HG02973 (cell line): ENCODE results near the gene NRIP1.
"Not testable (repeated sequence)": the region's sequence is repeated elsewhere in the genome, so short reads cannot be mapped to it uniquely, and the experiment has no call there.

ENCODE experiments used
- ATAC-seq: cut with Tn5 transposase; IDR thresholded peaks from one replicate; pipeline ENCODE4 v1.9.1; 2021; ENCODE audit warnings: moderate library complexity; ENCODE audit not compliant: unreplicated experiment

Gene NRIP1

GRCh38 chr21:14982336-14982735, 82.5 kb downstream of the NRIP1 start:
- no peak for ATAC-seq

DNA sequence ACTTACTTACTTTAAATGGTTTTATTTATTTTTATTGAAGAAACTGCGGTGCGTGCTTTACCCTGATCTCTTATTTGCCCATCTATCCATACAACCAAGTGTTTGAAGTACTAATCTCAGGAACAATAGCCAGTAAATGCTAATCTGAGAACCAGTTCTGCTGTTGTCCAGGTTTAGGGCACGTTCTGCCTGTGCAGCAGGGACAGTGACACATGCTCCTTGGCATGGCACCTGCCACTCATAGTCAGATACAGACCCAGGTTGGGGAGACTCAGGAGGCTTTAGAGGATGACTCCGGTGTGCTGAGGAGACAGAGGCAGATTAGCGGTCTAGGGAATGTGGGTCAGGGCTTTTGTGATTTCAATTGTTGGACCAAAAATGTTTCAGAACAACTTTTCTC, 83.6 kb downstream of the NRIP1 start:
- ATAC-seq: no peak

- no peak for ATAC-seq
Measured at GRCh38 chr21:14979264-14979663, 85.5 kb downstream of the NRIP1 start.

DNA sequence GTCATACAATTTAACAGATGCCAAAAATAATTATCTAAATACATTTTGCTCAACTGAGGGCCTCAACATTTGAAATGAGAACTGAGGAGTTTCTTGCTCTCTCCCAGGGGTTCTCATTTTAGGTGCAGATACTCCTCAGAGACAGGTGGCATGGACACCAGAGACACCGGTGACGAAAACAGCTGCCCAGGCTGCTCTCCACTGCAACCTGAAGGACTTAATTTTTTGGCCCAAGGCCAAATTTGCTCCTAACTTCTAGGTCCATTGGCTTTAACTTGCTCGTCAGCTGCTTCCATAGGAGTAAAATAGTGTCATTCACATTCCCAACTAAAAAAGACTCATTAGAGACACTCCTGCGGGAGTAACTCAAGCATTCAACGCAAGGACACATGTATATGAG, 87.0 kb downstream of the NRIP1 start:
- ATAC-seq: no peak

- no peak for ATAC-seq
Measured at GRCh38 chr21:14975136-14975919, 89.5 kb downstream of the NRIP1 start.

DNA sequence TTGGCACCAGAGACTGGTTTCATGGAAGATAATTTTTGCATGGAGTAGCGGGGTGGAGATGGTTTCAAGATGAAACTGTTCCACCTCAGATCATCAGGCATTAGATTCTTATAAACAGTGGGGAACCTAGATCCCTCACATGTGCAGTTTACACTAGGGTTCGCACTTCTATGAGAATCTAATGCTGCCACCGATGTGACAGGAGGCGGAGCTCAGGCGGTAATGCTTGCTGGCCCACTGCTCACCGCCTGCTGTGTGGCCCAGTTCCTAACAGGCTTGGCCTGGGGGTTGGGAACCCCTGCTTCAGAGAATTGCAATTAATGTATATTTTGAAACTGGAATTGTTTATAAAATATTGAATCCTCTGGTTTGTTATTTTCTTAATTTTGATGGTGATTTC, 92.1 kb downstream of the NRIP1 start:
- no peak for ATAC-seq

- ATAC-seq: no peak
Measured at GRCh38 chr21:14968821-14969220, 96.0 kb downstream of the NRIP1 start.

DNA sequence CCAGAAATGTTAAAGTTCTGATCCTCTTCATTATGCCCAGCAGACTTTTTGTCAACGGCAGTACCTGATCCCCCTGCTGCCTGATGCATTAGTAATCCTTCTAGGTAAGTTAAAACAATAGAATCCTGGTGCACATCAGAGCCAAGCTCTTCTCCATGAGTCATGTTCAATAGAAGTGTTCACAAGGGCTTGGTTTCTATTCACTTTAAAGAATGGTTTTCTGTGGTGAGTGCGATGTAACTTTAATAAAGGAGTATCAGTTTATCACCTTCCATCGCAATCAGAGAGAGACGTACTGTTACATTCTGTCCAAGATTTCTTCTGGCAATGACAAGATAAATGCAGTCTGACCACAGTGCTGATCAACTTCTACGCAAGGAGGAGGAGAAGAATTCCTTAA, 96.8 kb downstream of the NRIP1 start:
- no peak for ATAC-seq

DNA sequence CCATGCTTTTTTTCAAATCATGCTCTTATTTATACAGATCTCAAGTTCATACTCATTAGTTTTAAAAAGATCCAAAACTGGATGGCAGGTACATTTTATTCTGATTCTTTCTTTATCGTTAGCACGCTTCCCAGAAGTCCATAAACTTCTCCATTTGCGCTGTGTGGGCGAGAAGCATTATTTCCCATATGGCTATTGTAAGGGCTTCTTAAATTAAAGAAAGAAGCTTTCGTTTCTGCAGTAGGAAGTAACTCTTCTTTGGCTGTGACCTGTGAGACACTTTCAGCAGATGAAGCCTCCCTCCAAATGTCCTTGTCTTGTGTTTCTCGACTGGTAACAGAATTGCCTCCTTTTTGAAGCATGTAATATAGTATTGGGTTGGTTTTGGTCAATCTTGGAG, 100.2 kb downstream of the NRIP1 start:
- ATAC-seq: no peak

DNA sequence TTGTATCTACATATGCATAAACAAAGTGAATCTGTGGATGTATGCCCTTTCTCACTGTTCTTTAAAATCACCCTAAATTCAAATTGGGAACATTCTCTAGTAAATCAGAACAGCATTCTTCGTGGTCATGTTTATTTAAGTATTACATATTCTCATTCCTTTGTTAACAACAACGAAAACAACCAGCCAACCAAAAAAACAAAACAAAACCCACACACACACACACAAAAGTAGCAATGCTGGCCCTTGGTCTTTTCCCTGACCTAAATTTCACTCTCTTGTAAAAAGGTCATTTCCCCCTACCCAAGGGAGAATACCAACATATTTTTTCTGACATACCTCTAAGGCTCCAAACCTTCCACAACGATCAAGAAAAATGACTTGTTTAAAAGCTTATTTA, 102.6 kb downstream of the NRIP1 start:
- ATAC-seq: no peak

GRCh38 chr21:14961502-14961901, 103.3 kb downstream of the NRIP1 start:
- ATAC-seq: no peak

DNA sequence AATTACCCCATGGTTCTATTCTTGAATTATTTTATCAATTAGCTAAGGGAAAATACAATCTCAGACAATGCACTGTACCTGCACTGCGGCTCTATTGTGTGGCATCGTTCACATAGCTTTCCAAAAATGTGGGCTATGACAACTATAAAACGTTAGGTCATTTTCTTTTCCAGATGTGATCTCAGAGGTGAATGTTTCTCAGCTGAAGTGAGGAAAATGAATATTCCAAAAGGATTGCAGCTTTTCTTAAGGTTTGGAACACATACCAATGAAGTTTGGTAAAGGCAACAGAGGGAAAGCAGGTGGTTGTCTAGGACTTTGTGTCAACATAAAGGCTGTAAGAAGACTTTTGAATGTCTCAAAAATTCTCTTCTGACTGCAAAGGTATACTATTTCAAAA, 105.5 kb downstream of the NRIP1 start:
- no peak for ATAC-seq

DNA sequence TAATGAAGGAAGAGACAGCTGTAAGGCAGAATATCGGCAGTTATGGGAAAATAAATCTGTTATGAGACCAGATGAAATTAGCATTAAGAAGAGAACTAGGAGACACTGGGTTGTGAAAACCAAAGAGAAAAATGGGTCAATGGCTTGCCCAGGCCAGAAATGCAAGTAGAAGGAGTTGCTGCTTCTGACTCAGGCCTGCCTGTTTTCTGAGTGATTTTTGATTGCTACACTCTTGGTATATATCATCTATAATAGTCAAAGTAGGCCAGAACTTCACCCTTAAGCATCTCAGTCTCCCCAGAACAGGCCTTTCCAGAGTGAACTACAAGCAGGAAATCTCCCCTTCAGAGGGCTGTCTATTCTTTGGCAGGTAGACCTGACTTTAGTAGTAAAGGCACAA, 107.0 kb downstream of the NRIP1 start:
- ATAC-seq: no peak

GRCh38 chr21:14956807-14957206, 108.0 kb downstream of the NRIP1 start:
- no peak for ATAC-seq

- ATAC-seq: no peak
Measured at GRCh38 chr21:14955936-14956520, 108.8 kb downstream of the NRIP1 start.

DNA sequence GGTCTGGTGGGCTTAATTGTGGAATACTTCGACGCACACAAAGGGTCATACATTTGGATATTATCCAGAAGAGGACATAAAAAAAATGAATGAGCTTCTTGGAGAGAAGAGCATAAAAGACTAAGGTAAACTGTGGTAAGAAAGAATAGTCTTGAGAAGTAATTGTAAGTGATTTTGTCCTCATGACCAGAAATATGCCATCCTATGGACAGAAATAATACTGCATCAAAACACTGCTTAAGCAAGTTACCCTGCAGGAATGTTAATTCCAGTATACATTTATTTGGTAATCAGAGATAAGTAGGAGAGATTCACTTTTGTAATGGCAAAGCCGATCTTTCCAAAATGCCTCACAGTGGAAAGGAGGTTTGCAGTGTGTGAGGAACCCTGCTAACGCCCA, 111.9 kb downstream of the NRIP1 start:
- no peak for ATAC-seq

DNA sequence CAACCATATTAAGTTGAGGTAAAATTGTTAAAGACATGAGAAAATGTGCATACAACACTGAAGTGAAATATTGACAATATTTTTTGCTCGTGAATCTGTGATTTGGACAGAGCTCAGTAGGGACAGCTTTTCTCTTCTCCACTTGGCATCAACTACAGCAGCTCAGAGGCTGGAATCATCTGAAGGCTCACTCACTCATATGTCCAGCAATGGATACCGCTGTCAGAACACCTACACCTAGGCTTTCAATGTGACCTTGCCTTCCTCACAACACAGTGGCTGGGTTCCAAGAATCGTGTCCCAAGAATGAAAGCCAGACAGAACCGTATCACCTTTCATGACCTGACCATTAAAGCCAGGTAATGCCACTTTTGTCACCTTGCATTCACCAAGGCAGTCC, 115.2 kb downstream of the NRIP1 start:
- ATAC-seq: no peak

DNA sequence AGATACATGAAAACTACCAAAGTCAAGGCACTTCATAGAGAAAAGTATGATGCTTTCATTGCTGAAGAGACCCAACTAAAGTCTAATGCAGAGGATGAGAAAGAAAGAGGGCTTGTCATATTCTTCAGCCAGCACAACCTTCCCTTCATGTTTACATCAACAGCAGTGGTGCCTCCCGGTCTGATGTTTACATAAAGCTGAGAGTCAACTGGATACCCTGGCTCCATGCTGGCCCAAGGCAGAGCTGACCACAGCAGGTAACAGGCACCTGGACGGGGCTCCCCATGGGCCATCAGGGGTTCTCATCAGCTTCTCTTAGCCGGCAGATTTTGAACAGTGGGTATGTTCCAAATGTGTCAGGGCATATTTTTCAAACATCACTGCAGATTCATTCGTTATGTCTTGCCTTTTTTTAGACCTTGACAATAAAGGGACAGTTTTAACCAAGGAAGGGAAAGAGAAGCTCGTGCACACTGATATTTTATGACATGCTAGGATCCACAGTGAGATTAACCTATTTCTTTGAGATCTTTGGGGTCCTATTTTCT, 117.1 kb downstream of the NRIP1 start:
- no peak for ATAC-seq

GRCh38 chr21:14945176-14945575, 119.6 kb downstream of the NRIP1 start:
- no peak for ATAC-seq

DNA sequence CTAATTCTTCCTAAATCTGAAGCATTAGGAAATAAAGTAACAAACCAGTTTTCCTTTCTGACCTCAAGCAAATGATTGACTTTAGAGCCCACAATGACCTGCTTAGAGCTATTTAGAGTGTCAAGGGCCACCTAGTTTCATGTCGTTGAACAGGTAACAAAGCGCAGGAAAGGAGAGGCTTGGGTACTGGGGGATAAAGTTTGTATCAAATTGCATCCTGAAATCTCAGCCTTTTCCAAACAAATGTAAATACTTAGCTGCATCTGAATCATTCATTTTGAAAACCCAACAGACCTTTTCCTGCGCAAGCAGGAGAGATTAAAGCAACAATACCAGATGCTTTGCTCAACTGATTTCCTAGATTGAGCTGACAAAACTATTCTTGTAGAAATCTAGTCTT, 121.2 kb downstream of the NRIP1 start:
- no peak for ATAC-seq

DNA sequence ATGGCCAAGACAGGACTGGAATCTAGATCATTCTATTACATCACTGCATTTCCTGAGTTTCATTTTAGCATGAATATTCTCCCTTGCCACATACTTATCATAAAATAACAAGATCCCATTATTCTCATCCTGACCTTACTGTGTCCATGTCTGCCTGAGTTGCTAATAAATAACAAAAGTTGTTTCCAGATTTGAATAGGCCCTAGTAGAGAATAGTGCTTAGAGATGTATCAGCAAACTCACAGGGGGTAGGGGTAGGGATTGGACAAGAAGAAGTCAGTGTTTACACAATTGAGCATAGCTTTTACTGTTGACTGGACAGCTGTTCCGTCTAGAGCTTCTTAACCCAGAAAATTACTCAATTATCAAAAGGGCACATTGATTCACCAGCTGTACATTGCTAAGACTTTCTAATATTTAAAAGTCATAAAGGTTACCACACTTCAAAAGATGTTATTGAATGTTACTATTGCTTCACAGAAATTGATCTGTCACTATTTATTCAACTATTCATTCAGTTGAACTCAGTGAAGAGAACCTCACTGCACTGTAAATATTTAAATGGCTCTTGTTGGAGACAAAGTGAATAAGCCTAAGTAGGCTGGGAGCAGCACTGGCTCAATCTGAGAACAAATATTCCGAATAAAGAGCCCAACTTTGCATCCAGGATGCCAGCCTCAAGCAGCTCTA, 121.9 kb downstream of the NRIP1 start:
- no peak for ATAC-seq

DNA sequence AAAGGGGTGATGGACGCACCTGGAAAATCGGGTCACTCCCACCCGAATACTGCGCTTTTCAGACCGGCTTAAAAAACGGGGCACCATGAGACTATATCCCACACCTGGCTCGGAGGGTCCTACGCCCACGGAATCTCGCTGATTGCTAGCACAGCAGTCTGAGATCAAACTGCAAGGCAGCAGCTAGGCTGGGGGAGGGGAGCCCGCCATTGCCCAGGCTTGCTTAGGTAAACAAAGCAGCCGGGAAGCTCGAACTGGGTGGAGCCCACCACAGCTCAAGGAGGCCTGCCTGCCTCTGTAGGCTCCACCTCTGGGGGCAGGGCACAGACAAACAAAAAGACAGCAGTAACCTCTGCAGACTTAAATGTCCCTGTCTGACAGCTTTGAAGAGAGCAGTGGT, 137.5 kb downstream of the NRIP1 start:
- not testable (repeated sequence) for ATAC-seq
